ENCODE results near the gene THAP4. TPM values are rescaled to one million over a fixed set of nuclear protein-coding genes. Genes with fewer than 3 reads are reported as not detected.

The THAP4 gene
- total and polyA plus RNA-seq, 2 of the 4 experiments (the other 2 are of a cell fraction): 33.9 to 55.1 TPM

- TF ChIP-seq MXI1 (IDR thresholded peaks at IDR 0.05; ENCODE audit: borderline replicate concordance, low read depth, low read length): no peak
- no peak for TF ChIP-seq POLR2A (IDR thresholded peaks at IDR 0.05; ENCODE audit: low read depth, low read length)
- no peak for TF ChIP-seq CHD1 (IDR thresholded peaks at IDR 0.05; ENCODE audit: low read depth, low read length)
- TF ChIP-seq RAD21 (IDR thresholded peaks at IDR 0.05; ENCODE audit: low read length): no peak
Measured at GRCh38 chr2:241570961-241571581, 65.9 kb downstream of the THAP4 start (continued).

- peaks cover 29% of the 10 kb centered on the region for H3K36me3 ChIP-seq (ENCODE audit: control insufficient read depth, insufficient read depth, low read length)
- no peak overlapping the region for H3K4ac ChIP-seq (ENCODE audit: low read depth, low read length)
- H3K4me3 ChIP-seq (ENCODE audit: insufficient read depth, low read depth, low read length): no peak overlapping the region
- dilution Hi-C loops (cut with HindIII; ENCODE audit: low sequenced_read_pairs, unreplicated experiment): no loop called here
- CTCF ChIA-PET: no interaction called here
- H3K4me2 ChIP-seq (ENCODE audit: low read depth, low read length): no peak overlapping the region
- H3K27me3 ChIP-seq (ENCODE audit: control insufficient read depth, insufficient read depth, low read length): no peaks in the 10 kb centered on the region
- DNase-seq: no peak
- no peak overlapping the region for H2BK120ac ChIP-seq (ENCODE audit: low read depth, low read length)
- BruUV-seq (replicated peaks): no TSS peak
- H2AK9ac ChIP-seq (replicated peaks; ENCODE audit: low read depth, low read length, poor library complexity): no peak overlapping the region
- no peak overlapping the region for H2BK20ac ChIP-seq (ENCODE audit: low read depth, low read length)
- H4K8ac ChIP-seq (ENCODE audit: low read depth in 2 of 2, low read length in 2 of 2): no peak overlapping the region
- no peak overlapping the region for H2BK5ac ChIP-seq (ENCODE audit: low read depth, low read length, poor library complexity, severe bottlenecking)
- in situ Hi-C loops (cut with MboI; ENCODE audit: low sequenced_read_pairs): no loop called here
- H3K27ac ChIP-seq (ENCODE audit: insufficient read depth, low read length): no peak overlapping the region
- H3K14ac ChIP-seq (replicated peaks; ENCODE audit: low read depth, low read length): no peak overlapping the region
- no peak overlapping the region for H4K5ac ChIP-seq (ENCODE audit: low read depth, low read length)
- no peaks in the 10 kb centered on the region for H3K9me3 ChIP-seq (ENCODE audit: control insufficient read depth, insufficient read depth, low read length)
- no peak overlapping the region for H2AFZ ChIP-seq (replicated peaks; ENCODE audit: low read length, poor library complexity)
- TF ChIP-seq CHD1 (IDR thresholded peaks at IDR 0.05; ENCODE audit: low read depth, low read length) (no peak), MAZ (IDR thresholded peaks at IDR 0.05; ENCODE audit: borderline replicate concordance, low read depth, low read length) (no peak), BHLHE40 (IDR thresholded peaks at IDR 0.05; ENCODE audit: low read depth, low read length) (no peak), RFX5 (IDR thresholded peaks at IDR 0.05; ENCODE audit: low read depth, low read length) (no peak), FOS (IDR thresholded peaks at IDR 0.05; ENCODE audit: low read depth, low read length) (no peak), RAD21 (IDR thresholded peaks at IDR 0.05; ENCODE audit: low read length) (no peak)
- H3K4me1 ChIP-seq (ENCODE audit: control insufficient read depth, insufficient read depth, low read length): no peaks in the 10 kb centered on the region
- no peak overlapping the region for H3K18ac ChIP-seq (ENCODE audit: low read depth, low read length)
- no peak overlapping the region for H3K56ac ChIP-seq (ENCODE audit: extremely low read depth, insufficient read depth, low read length)
- H4K91ac ChIP-seq (ENCODE audit: insufficient read depth, low read depth, low read length): no peak overlapping the region
- no peak overlapping the region for H2BK15ac ChIP-seq (ENCODE audit: low read depth, low read length)
- no peak for ATAC-seq (ENCODE audit: low read depth)
- intact Hi-C loops (cut with micrococcal nuclease): no loop called here
- POLR2A ChIA-PET (ENCODE audit: unreplicated experiment): no interaction called here
- H3K9ac ChIP-seq (ENCODE audit: low read depth, low read length): no peak overlapping the region
- peaks cover 27% of the 10 kb centered on the region for H4K20me1 ChIP-seq (ENCODE audit: insufficient read depth, low read length)
- no peak overlapping the region for H3K23ac ChIP-seq (ENCODE audit: low read depth, low read length)
- peaks cover 4% of the 10 kb centered on the region; the same call in 1 of the 2 replicates for H3K9me1 ChIP-seq (ENCODE audit: insufficient read depth, low read length)
- peaks cover 0 to 19% of the 10 kb centered on the region in 2 experiments; a peak in 1 of 4 replicates for H3K79me1 ChIP-seq (ENCODE audit: low read depth in 1 of 2, low read length in 2 of 2)
- WGBS, 2 experiments (ENCODE audit: extremely low coverage in 2 of 2, insufficient read length in 1 of 2): 95% methylated on average over 6 of the region's 23 CpGs; no CpG with 5 or more reads in 1 of the 2 experiments
- no peak overlapping the region for H2AK5ac ChIP-seq (ENCODE audit: low read depth, low read length)
Measured at GRCh38 chr2:241569831-241570281, 67.1 kb downstream of the THAP4 start.
